H1 (cell line): ENCODE measurements around the gene SLC19A1.
"Not testable (repeated sequence)": the region's sequence is repeated elsewhere in the genome, so short reads cannot be mapped to it uniquely, and the experiment has no call there.

Experiments
- BRCA1 ChIP-seq: IDR thresholded peaks from 2 replicates; pipeline ENCODE4 v1.6.1; 2012; ENCODE audit warnings: low read depth, low read length, improper control_type of control experiment
- CBX5 ChIP-seq: fragments of 300-800, 300-1000 bp; sonication (generic); IDR thresholded peaks from 2 replicates; pipeline ENCODE4 v1.7.1; 2016; ENCODE audit warnings: antibody characterized with exemption, low read length, low read depth
- EZH2 ChIP-seq: fragments of 200-600 bp; sonication (generic); IDR thresholded peaks from 2 replicates; pipeline ENCODE4 v1.7.1; 2012; ENCODE audit warnings: low read depth, mild to moderate bottlenecking, moderate library complexity, low read length, inconsistent platforms; ENCODE audit not compliant: severe bottlenecking
- HDAC6 ChIP-seq: IDR thresholded peaks from one replicate; pipeline ENCODE4 v1.7.1; 2012; ENCODE audit warnings: low read depth, mild to moderate bottlenecking, inconsistent platforms, low read length, moderate library complexity
- PHF8 ChIP-seq: fragments of 200-600 bp; sonication (generic); conservative IDR thresholded peaks from 2 replicates; pipeline ENCODE4 v1.7.1; 2012; ENCODE audit warnings: low read depth, mild to moderate bottlenecking, inconsistent platforms, low read length, moderate library complexity
- POLR2A ChIP-seq, 2 experiments: IDR thresholded peaks; 1 replicate in 1 of 2; 2 replicates in 1 of 2; pipeline ENCODE4 v1.6.1; 2011; ENCODE audit warnings: low read depth in 2 of 2, low read length in 2 of 2, mild to moderate bottlenecking in 2 of 2; ENCODE audit errors: control extremely low read depth in 1 of 2
- POLR2AphosphoS5 ChIP-seq: IDR thresholded peaks from 2 replicates; pipeline ENCODE4 v1.6.1; 2011; ENCODE audit warnings: low read depth, low read length
- RAD21 ChIP-seq, 2 experiments: IDR thresholded peaks in 1 of 2; conservative IDR thresholded peaks in 1 of 2; 2 replicates each; pipeline ENCODE4 v1.6.1; 2011; ENCODE audit warnings: low read depth in 2 of 2, low read length in 2 of 2, improper control_type of control experiment in 1 of 2, inconsistent platforms in 1 of 2, mild to moderate bottlenecking in 1 of 2, moderate library complexity in 1 of 2
- SAP30 ChIP-seq: fragments of 300-600 bp; sonication (generic); IDR thresholded peaks from 2 replicates; pipeline ENCODE4 v1.7.1; 2012; ENCODE audit warnings: low read length, moderate library complexity, mild to moderate bottlenecking, inconsistent platforms; ENCODE audit not compliant: insufficient read depth, insufficient replicate concordance
- TF ChIP-seq, protein P1 (sequence below), 3 experiments: IDR thresholded peaks; 1 replicate in 2 of 3; 2 replicates in 1 of 3; pipeline versions ENCODE4 v1.5.1 to v1.6.1; 2011; ENCODE audit warnings: low read length in 3 of 3, mild to moderate bottlenecking in 3 of 3, inconsistent platforms in 2 of 3, low read depth in 1 of 3, moderate library complexity in 1 of 3; ENCODE audit not compliant: insufficient read depth in 1 of 3; ENCODE audit errors: control extremely low read depth in 1 of 3
- TF ChIP-seq, protein P2 (sequence below): IDR thresholded peaks from 2 replicates; pipeline ENCODE4 v1.6.1; 2012; ENCODE audit warnings: inconsistent platforms

DNA sequence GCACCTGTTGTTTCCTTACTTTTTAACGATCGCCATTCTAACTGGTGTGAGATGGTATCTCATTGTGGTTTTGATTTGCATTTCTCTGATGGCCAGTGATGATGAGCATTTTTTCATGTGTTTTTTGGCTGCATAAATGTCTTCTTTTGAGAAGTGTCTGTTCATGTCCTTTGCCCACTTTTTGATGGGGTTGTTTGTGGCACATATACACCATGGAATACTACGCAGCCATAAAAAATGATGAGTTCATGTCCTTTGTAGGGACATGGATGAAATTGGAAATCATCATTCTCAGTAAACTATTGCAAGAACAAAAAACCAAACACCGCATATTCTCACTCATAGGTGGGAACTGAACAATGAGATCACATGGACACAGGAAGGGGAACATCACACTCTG, 39.0 kb downstream of the SLC19A1 start:
- TF ChIP-seq RAD21 (IDR thresholded peaks at IDR 0.05 in 1 of 2, conservative IDR thresholded peaks at IDR 0.05 in 1 of 2; ENCODE audit: low read depth in 2 of 2, low read length in 2 of 2); POLR2A (IDR thresholded peaks at IDR 0.05; ENCODE audit: control extremely low read depth in 1 of 2, low read depth in 2 of 2, low read length in 2 of 2); POLR2AphosphoS5; PHF8; SAP30; HDAC6; CBX5; BRCA1; EZH2: not testable (repeated sequence)
- TF ChIP-seq, protein P1, sequence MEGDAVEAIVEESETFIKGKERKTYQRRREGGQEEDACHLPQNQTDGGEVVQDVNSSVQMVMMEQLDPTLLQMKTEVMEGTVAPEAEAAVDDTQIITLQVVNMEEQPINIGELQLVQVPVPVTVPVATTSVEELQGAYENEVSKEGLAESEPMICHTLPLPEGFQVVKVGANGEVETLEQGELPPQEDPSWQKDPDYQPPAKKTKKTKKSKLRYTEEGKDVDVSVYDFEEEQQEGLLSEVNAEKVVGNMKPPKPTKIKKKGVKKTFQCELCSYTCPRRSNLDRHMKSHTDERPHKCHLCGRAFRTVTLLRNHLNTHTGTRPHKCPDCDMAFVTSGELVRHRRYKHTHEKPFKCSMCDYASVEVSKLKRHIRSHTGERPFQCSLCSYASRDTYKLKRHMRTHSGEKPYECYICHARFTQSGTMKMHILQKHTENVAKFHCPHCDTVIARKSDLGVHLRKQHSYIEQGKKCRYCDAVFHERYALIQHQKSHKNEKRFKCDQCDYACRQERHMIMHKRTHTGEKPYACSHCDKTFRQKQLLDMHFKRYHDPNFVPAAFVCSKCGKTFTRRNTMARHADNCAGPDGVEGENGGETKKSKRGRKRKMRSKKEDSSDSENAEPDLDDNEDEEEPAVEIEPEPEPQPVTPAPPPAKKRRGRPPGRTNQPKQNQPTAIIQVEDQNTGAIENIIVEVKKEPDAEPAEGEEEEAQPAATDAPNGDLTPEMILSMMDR (IDR thresholded peaks at IDR 0.05; ENCODE audit: control extremely low read depth in 1 of 3, insufficient read depth in 1 of 3, low read depth in 1 of 3, low read length in 3 of 3), result not testable (repeated sequence)
- TF ChIP-seq, protein P2, sequence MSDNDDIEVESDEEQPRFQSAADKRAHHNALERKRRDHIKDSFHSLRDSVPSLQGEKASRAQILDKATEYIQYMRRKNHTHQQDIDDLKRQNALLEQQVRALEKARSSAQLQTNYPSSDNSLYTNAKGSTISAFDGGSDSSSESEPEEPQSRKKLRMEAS, result not testable (repeated sequence)
